Measurements from ENCODE around the gene CDK18.

Gene CDK18

DNA sequence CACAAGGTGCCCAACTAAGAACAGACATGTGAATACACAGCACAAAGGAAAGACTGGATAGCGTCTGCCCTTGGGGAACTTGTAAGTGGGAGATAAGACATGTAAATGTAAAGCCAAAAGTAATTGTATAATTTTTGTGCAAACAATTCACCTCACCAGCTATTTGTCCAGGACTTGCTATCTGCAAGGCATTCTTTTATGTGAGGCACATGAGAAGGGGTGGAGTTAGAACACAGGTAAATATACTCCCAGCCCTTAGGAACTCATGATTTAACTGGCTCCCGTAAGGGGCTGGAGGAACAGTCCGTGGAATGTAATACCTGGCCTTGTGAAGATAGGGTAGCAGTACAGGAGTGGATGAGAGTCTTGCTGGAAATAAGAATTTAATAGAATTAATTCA, 61.3 kb downstream of the CDK18 start:
- no peak for TF ChIP-seq ZNF274 (IDR thresholded peaks at IDR 0.05; ENCODE audit: low read depth, low read length)
- no peak overlapping the region for H3K4me3 ChIP-seq (ENCODE audit: low read length)

GRCh38 chr1:205567716-205568115, 63.2 kb downstream of the CDK18 start:
- no peak for TF ChIP-seq ZNF274 (IDR thresholded peaks at IDR 0.05; ENCODE audit: low read depth, low read length)

DNA sequence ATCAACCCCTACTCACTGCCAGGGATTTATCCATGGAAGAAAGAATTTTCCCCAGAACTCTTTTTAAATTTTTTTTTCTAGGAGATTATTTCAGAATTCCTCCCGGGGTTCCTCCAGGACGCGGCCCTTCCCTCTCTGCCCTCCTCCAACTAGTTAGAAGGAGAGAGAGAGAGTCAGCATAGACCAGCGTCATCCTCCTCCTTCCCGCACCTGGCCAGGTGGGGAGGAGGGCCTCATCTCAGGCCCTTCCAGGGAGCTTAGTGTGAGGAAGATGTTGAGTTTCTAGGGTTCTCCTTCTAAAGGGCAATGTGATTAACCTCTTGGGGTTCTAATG, 63.6 kb downstream of the CDK18 start:
- H3K4me3 ChIP-seq (ENCODE audit: low read length), result no peak overlapping the region
- TF ChIP-seq ZNF274 (IDR thresholded peaks at IDR 0.05; ENCODE audit: low read depth, low read length), result no peak

More at GRCh38 chr1:205567716-205568115, 63.2 kb downstream of the CDK18 start:
- no peak overlapping the region for H3K4me3 ChIP-seq (ENCODE audit: low read length)

DNA sequence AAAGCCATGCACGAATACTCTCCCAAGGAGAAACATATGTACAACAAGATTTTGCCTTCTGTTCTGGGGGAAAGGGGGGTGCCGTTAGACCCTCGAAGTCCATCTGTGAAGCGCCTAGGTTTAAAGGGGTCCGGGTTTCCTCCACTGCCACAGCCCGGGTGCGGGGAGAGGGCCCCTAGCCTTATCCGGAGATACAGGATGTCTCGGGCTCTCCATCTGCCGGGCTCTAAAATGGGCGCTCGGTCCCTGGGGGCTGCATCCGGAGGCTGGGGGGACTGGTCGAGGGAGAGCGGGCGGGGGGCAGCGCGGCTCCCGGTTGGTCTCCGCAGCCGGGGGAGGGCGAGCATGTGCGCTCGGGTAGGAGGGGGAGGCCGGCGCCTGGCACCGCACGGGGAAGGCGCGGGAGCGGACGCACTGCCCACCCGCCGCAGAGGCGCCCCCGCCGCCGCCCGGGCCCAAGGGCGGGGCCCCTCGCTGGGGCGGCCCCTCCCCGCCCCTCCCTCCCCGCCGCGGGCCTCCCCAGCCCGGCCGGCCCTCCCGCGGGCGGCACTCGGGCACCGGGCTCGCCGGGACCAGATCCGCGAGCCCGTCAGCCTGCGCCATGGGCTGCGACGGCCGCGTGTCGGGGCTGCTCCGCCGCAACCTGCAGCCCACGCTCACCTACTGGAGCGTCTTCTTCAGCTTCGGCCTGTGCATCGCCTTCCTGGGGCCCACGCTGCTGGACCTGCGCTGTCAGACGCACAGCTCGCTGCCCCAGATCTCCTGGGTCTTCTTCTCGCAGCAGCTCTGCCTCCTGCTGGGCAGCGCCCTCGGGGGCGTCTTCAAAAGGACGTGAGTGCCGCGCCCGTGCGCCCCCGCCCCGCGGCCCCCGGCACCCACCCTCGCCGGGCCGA, 64.2 kb downstream of the CDK18 start:
- H3K4me3 ChIP-seq (ENCODE audit: low read length), result no peak overlapping the region
- no peak for TF ChIP-seq ZNF274 (IDR thresholded peaks at IDR 0.05; ENCODE audit: low read depth, low read length)

DNA sequence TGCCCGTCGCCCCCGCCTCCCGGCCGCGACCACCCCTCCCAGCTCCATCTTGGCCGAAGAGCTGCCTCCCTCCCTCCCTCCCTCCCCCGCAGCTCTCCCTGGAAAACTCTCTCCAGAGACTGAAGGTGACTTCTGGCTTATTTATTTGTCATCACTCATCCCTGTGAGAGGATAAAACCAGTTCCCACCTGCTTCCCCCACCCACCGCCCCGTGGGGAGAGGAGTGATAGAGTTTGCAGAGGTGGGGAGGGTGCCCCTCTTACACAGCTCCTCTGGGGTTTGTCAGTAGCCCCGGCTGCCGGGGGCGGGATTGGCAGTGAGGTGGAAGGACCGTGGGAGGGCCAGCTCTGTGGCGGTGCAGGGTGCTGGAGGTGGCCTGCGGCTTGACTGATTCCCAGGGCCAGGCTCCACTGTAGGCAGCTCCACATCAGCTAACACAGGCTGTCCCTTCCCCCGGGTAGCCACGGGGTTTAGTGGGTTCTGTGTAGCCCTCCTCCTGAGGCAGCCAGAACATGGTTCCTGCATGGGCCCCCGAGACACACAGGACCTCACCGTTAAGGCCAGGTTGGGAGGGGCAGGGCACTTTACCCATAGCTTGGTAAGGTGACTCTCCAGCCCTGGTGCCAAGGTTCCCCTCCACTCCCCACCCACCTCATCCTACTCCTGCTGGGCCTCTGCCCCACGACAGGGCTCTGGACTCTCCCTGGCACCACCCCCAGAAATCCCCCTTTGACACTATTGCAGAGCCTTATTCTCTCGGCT, 65.1 kb downstream of the CDK18 start:
- TF ChIP-seq ZNF274 (IDR thresholded peaks at IDR 0.05; ENCODE audit: low read depth, low read length), result no peak
- H3K4me3 ChIP-seq (ENCODE audit: low read length), result no peak overlapping the region

DNA sequence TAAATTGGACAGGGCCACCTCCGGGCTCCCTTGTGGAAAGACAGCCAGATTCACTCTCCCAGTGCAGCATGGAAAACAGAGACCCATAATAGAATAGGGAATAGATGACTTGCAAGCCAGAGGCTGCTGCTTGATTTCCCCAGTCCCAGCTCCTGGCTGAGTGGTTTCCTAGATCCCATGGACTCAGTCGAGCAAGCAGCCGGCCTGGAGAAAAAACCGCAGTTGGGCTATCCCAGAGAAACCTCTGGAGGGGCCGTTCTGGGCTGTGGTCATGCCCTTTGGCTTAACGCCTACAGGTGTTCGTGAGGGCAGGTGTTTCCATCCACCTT, 65.7 kb downstream of the CDK18 start:
- no peak for TF ChIP-seq ZNF274 (IDR thresholded peaks at IDR 0.05; ENCODE audit: low read depth, low read length)
- H3K4me3 ChIP-seq (ENCODE audit: low read length), result no peak overlapping the region

GRCh38 chr1:205570796-205571537, 66.5 kb downstream of the CDK18 start:
- no peak overlapping the region for H3K4me3 ChIP-seq (ENCODE audit: low read length)
- TF ChIP-seq ZNF274 (IDR thresholded peaks at IDR 0.05; ENCODE audit: low read depth, low read length), result no peak

- no peak overlapping the region for H3K4me3 ChIP-seq (ENCODE audit: low read length)
- no peak for TF ChIP-seq ZNF274 (IDR thresholded peaks at IDR 0.05; ENCODE audit: low read depth, low read length)
These were observed 67.3 kb downstream of the CDK18 start for GRCh38 chr1:205571747-205572146.

DNA sequence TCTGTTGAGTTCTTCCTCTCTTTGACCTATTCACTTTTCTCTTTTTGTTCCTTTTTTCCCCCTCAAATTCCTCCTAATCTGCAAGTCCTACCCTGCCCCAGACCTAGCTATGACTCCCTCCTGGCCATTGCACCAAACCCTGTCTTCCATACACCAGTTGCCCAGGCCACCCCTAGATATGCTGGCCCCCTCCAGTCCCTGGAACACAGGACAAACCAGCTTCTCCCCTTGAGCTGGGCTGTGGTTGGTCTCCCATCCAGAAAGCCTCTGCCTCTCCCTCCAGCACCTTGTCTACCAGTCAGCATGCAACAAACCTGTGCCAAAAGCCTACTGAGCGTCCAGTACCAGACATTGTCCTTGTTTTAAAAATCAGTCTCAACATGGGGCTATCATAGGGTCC, 68.0 kb downstream of the CDK18 start:
- no peak overlapping the region for H3K4me3 ChIP-seq (ENCODE audit: low read length)
- no peak for TF ChIP-seq ZNF274 (IDR thresholded peaks at IDR 0.05; ENCODE audit: low read depth, low read length)

- no peak overlapping the region for H3K4me3 ChIP-seq (ENCODE audit: low read length)
- no peak for TF ChIP-seq ZNF274 (IDR thresholded peaks at IDR 0.05; ENCODE audit: low read depth, low read length)
These were observed 70.9 kb downstream of the CDK18 start for GRCh38 chr1:205575294-205575885.

DNA sequence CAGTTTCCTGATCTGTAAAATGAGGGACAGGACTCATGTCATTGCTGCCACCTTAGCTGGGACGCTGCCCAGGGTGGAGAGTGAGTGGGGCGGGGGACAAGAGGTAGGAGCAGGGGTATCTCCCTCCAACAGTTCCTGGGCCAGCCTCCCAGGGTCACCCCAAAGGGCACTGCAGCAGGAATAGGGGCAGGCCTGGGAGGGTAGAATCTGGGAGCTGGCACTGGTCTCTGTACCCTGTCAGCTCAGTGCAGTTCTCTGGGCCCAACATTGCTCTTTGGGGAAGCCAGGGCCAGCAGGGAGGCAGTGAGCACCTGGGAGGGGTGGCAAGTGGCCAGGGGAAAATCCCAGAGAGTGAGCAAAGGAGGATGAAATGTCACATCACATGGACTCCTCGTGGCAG, 71.5 kb downstream of the CDK18 start:
- no peak for TF ChIP-seq ZNF274 (IDR thresholded peaks at IDR 0.05; ENCODE audit: low read depth, low read length)
- no peak overlapping the region for H3K4me3 ChIP-seq (ENCODE audit: low read length)

DNA sequence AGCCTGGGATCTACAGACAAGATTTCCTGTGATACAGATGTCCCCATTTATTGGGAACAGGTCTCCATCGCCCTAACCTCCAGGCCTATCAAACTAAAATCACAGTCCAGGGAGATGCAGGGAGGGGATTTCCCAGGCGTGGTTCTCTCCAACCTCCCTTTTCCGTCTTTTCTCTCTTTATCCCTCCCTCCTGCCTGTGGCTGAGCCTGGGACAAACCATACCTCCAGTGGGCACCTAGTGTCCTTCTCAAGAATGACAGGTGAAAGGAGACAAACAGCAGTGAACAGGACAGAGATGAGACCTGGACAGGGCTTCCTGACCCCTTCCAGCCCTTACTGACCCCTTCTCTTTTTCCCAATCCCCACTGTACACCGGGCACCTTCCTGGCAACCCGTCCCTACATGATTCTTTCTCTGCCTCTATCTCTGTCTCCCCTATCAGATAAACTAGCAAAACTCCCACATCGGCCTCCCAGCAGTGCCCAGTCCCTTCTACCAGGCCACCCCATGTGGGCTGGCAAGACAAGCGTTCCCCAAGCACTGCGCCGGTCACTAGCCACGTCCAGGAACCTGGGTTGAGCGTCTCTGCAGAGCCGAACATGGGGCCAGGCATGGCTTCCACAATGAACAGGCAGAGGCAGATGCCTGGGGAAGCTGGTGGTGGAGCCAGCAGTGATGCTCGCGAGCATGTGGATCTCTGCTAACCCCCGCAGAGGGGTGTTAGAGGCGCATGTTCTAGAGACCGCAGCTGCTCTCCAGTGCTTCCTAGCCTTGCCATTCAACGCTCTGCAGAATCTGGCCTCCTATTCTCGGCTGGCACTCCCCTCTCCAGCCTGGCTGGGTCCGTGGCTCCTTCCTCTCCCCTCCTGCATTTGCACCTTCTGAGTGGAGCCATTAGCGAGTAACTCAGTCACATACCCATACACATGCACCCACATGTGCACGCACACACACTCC, 72.6 kb downstream of the CDK18 start:
- TF ChIP-seq ZNF274 (IDR thresholded peaks at IDR 0.05; ENCODE audit: low read depth, low read length), result no peak
- no peak overlapping the region for H3K4me3 ChIP-seq (ENCODE audit: low read length)

Data from GM08714 (cell line).